Fibroblast of mammary gland (primary cell): ENCODE data around the gene ANKMY2.

ENCODE experiments used
- DNase-seq: peaks from one replicate; pipeline ENCODE4 v3.0.0-alpha.2; 2010; ENCODE audit warnings: low read depth
- H3K4me3 ChIP-seq: 2 replicates; pipeline ENCODE4 v1.5.1; 2011; ENCODE audit warnings: low read depth, mild to moderate bottlenecking, low read length, moderate library complexity; ENCODE audit not compliant: control insufficient read depth
- TF ChIP-seq, protein P1 (sequence below): conservative IDR thresholded peaks from 2 replicates; pipeline ENCODE4 v1.5.1; 2011; ENCODE audit warnings: low read depth, low read length, inconsistent platforms; ENCODE audit not compliant: control insufficient read depth, insufficient read depth

Gene ANKMY2

DNA sequence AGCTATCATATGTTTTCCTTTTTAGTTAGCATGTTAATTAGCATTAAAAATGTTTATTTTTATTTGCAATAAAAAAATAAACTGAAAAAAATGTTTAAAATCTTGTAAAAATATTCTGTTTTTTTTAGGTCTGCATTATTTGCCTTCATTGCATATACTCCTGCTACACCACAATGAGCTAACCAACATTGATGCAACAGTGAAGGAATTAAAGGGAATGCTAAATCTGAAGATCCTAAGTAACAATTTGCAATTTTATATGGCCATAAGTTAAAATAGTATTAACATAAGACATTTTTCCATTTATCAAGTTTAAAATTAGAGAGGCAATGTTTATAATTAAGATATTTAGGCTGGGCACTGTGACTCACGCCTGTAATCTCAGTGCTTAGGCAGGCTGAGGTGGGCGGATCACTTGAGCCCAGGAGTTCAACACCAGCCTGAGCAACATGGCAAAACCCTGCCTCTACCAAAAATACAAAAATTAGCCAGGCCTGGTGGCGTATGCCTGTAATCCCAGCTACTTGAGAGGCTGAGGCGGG, 86.7 kb downstream of the ANKMY2 start:
- no peak for DNase-seq
- no peak overlapping the region for H3K4me3 ChIP-seq
- TF ChIP-seq, protein P1, sequence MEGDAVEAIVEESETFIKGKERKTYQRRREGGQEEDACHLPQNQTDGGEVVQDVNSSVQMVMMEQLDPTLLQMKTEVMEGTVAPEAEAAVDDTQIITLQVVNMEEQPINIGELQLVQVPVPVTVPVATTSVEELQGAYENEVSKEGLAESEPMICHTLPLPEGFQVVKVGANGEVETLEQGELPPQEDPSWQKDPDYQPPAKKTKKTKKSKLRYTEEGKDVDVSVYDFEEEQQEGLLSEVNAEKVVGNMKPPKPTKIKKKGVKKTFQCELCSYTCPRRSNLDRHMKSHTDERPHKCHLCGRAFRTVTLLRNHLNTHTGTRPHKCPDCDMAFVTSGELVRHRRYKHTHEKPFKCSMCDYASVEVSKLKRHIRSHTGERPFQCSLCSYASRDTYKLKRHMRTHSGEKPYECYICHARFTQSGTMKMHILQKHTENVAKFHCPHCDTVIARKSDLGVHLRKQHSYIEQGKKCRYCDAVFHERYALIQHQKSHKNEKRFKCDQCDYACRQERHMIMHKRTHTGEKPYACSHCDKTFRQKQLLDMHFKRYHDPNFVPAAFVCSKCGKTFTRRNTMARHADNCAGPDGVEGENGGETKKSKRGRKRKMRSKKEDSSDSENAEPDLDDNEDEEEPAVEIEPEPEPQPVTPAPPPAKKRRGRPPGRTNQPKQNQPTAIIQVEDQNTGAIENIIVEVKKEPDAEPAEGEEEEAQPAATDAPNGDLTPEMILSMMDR, result no peak

DNA sequence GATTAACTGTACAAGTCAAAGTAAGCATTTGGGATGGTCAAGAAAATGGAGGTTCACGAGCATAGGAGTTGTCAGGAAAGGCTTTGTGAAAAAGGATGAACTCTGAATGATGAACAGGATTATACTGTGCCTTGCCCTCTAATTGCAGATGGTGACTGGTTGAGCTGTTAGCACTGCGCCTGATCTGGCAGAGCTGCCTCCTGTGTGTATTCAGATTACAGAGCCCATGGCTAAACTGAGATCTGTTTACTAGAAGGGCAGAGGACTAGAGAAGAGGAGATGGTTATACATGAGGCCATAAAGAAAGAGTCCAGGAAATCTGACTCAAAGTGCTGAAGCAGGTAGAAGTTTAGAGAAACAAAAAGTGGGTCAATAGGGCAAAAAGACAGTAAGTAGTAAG, 89.2 kb downstream of the ANKMY2 start:
- DNase-seq, result no peak
- no peak overlapping the region for H3K4me3 ChIP-seq
- TF ChIP-seq, protein P1, result no peak

DNA sequence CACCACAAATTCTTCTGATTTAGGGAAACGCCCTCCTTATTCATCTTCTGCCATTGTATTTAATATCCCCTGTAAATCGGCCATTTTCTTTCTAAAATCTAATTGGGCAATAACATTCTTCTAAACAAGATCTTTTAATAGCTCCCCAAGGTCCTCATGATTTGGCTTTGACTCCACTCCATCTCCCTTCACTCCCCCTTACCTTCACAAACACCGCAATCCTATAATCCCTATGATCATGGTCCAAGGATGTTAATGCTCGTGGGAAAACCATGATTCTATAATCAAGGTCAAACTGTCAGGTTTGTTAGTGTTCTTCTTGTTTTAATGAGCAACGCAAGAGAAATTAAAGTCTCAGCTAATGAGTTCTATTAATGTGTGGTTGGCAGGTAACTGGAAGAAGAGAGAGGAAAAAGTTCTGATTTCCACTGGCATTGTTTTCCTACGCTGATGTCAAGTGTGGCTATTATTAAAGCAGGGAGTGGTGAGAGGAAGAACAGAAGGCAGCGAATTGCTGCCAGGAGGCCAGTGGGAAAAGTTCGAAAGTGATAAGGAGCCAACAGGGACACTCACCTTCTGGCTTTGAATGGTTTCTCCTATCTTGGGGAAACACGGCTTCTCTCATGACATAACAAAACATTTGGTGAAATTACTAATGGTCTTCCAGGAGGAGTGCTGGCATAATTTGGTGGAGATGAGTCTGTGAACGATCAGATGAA, 90.9 kb downstream of the ANKMY2 start:
- no peak for DNase-seq
- no peak overlapping the region for H3K4me3 ChIP-seq
- TF ChIP-seq, protein P1, result no peak

DNA sequence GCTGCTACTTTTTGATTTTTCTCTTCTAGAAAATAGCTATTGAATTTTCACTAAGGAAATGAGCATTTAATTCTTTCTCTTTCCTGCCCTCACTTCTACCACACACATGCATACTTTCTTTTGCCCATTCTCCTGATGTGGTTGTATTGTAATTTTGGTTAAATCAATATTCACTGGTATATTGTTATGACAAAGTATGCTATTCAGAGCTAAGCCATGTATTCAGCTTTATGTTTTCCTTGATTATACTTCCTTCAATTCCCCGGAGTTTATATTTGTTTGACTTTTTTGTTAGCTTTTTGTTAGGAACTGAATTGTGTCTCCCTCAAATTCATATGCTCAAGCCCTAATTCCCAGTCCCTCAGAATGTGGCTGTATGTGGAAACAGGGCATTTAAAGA, 94.9 kb downstream of the ANKMY2 start:
- DNase-seq, result no peak
- no peak overlapping the region for H3K4me3 ChIP-seq
- TF ChIP-seq, protein P1, result no peak
